ENCODE data around the gene MS4A18.

The MS4A18 gene

GRCh38 chr11:60766547-60766946, 42.0 kb downstream of the MS4A18 start:
- DNase-seq (ENCODE audit: low spot score) = no peak

DNA sequence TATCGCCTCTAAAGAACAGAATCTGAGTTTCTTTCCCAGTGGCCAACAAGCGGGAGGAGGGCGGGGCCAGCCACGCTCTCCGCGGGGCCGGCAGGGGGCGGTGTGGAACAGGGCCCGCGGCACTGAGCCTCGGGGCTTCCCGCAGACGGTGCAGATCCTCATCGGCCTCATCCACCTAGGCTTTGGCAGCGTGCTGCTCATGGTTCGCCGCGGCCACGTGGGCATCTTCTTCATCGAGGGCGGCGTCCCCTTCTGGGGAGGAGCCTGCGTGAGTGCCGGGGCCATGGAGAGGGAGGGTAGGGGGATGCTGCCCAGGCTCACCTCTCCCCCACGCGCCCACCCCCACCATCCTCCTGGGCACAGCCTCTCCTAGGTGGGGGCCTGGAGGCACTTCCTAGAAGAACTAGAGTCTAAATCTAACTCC, 42.9 kb downstream of the MS4A18 start:
- no peak for DNase-seq (ENCODE audit: low spot score)

GRCh38 chr11:60768202-60768601, 43.7 kb downstream of the MS4A18 start:
- no peak for DNase-seq (ENCODE audit: low spot score)

DNA sequence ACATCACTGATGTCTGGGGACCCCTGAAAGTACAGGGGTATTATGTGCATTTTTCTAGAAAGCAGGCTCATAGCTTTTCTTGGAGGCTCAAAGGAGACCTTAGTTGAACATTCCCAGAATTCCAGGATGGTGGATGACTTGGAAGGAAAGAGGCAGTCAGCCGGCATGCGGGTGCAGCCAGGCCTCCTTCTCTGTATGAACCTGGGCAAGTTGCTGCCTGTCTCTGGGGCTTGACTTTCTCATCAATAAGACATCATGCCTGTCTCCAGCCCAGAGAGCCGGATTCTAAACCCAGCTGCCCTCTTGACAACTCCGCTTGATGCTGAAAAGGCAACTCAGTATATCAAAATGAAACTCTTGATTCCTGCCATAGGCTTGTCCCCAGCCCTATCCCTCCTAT, 44.8 kb downstream of the MS4A18 start:
- no peak for DNase-seq (ENCODE audit: low spot score)

DNA sequence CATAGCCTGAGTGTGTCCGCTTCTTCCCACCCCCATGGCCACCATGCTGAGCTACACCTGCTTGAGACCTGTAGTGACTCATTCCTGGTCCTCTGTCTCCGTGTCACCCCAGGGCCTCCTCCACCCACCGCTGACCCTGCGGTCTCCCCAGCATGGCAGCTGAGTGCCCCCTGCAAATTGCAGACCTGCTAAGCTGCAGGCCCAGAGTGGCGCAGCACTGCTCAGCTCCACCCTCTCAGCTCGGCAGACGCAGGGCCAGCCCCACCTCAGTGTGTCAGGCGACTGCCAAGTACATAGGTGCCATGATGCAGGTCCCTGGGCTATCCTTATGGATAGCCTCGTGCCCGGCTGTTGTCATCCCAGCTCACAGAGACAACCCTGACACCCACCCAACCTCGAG, 45.3 kb downstream of the MS4A18 start:
- DNase-seq (ENCODE audit: low spot score) = no peak

- no peak for DNase-seq (ENCODE audit: low spot score)
Observed at GRCh38 chr11:60771146-60771545, 46.6 kb downstream of the MS4A18 start.

DNA sequence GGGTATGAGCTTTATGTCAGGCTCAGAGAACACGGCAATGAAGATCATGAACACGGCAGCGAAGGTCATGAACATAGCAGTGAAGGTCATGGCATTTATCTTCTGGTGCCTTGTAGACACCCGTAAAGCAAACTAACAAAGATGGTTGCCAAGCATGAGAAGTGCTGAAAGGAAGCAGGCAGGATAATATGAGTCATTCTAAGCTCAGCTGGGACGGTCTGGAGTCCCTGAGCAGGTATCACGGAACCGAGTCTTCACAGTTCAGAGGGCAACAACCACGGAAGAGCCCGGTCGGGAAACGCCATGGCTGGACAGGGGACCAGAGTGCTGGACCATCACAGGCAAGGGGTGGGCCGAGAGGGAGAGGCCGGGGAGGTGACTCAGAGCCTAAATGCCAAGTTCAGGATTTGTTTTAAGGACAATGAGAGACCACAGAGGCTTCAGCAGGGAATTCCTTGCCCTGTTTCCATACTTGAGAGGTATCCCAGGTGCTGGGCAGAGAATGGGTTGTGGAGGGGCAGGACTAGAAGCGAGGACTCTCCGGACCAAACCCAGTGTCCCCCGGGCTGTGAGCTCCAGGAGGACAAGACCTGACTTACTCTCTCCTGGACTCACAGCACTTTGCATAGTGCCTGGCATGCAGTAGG, 47.5 kb downstream of the MS4A18 start:
- no peak for DNase-seq (ENCODE audit: low spot score)

GRCh38 chr11:60772666-60773065, 48.1 kb downstream of the MS4A18 start:
- DNase-seq (ENCODE audit: low spot score) = no peak

GRCh38 chr11:60774726-60775125, 50.2 kb downstream of the MS4A18 start:
- DNase-seq (ENCODE audit: low spot score) = no peak

DNA sequence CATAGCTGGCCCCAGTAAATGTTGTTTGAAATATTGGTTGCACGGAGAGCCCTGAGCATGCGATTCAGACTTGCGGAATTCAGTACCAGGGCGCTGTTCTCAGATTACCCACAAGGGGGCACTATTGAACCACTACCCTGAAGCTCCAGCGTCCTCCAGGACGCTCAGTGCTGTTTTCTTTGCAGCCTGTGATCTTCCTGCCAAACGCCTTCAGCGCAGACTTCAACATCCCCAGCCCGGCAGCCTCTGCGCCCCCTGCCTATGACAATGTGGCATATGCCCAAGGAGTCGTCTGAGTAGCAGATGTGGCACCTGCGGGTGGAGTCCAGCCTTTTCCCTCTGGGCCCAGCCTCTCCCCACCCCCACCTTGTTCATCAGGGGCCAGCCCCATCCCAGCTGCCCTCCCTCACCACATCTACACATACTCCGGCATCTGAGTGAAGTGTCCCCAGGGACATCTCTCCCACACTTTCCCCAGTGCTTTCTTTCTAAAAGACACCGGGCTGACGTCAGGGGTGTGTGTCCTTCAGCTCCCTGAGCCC, 51.0 kb downstream of the MS4A18 start:
- DNase-seq (ENCODE audit: low spot score) = peak; percentile 72

- no peak for DNase-seq (ENCODE audit: low spot score)
Observed at GRCh38 chr11:60776167-60776566, 51.6 kb downstream of the MS4A18 start.

DNA sequence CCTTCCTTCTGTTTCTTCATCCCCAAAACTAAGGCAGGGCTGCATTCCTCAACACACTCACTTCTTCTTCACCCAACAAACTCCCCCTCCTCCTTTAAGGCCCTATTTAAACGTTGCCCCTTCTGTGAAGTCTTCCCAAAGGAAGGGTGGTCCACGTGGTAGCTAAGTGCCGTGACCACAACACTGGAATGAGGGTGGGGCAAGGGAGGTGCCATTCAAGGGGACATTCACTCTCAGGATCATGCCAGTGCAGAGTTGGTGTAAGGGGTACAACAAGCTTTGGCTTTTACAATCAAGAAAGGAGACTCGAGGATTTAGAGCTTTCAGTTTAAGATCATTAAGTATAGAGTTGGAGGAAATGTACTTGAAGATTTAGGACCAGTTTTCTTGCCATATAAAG, 52.6 kb downstream of the MS4A18 start:
- DNase-seq (ENCODE audit: low spot score) = no peak

DNA sequence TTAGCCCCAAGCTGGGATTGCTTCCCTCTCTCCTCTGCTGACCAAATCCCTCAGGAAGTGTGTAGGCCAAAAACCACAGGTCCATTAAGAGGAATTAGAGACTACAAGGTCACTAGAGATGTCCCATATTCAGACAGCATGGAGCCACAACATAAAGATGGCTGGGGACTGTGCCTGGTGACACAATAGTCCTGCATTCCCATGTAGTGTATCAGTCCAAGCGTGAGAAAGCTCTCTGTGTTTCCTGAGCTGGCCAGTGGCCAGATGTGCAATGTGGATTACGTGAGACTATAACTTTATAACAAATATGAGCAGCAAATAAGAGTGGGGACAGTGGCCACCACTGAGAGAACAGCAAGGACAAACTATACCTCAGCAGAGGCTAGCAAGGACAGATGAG, 53.1 kb downstream of the MS4A18 start:
- DNase-seq (ENCODE audit: low spot score) = no peak

- no peak for DNase-seq (ENCODE audit: low spot score)
Observed at GRCh38 chr11:60780065-60780464, 55.5 kb downstream of the MS4A18 start.

DNA sequence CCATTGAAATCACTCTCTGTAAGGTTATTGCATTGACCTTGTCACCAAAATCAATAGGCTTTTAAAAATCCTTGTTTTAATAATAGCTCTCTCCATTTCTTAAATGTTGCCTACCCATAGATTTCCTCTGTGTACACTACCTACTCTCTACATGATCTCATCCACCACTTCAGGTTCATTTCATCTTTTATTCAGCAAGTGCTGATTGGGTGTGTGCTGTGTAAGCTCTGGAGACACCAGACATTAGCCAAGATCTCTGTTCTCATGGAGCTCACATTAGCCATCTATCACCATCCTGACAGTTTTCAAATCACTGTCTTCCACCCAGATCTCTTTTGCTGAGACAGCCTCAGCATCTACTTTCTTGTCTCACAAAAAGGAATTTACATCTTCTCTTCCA, 56.3 kb downstream of the MS4A18 start:
- DNase-seq (ENCODE audit: low spot score) = no peak

DNA sequence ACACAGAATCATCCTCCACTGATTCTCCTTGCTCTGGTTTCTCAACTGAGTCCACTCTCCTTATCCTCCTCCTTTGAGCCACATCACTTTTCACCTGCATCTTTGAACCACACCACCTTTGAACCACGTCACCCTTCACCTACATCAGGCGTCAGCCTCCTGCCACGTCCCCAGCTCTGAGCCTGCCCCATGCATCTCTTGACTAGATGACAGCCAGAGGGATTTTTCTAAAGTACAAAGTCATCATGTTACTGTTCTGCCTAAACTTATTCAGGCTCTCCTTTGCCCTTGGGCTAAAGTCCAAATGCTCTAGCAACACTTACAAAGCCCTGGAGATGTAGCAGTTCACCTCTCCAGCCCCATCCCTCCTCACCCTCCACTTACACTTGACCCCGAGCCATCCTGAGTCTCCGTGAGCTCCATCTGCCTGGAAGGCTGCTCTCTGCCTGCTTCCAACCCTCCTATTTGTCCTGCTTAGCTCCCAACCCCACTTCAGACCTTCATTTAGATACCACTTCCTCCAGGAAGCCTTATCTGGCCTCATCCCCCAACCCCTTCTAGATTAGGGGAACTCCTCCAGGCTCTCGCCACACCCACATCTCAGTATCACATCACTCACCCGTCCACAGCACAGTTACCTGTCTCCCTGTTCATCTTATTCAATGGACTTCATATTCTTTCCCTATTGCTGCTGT, 56.9 kb downstream of the MS4A18 start:
- DNase-seq (ENCODE audit: low spot score) = no peak

DNA sequence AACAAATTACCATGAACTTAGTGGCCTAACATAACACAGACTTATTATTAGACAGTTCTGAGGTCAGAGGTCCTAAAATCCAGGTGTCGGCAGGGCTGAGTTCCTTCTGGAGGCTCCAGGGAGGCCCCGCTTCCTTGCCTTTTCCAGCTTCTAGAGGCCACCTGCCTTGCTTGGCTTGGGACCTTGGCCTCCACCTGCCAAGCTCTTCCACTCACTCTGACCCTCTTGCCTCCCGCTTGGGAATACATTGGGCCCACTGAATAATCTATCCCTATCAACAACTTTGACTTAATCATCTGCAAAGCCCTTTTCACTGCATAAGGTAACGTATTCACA, 57.4 kb downstream of the MS4A18 start:
- DNase-seq (ENCODE audit: low spot score) = no peak

- DNase-seq (ENCODE audit: low spot score) = no peak
Observed at GRCh38 chr11:60782393-60783140, 58.0 kb downstream of the MS4A18 start.

DNA sequence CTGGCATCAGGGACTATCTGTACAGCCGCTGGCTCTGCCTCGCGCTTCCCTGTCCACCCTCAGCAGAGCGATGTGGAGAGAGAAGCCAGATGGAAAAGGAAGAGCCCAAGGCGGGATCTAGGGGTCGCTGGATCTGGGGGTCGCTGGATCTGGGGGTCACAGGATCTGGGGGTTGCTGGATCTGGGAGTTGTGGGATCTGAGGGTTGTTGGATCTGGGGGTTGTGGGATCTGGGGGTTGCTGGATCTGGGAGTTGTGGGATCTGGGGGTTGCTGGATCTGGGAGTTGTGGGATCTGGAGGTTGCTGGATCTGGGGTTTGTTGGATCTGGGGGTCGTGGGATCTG, 58.6 kb downstream of the MS4A18 start:
- DNase-seq (ENCODE audit: low spot score) = no peak

DNA sequence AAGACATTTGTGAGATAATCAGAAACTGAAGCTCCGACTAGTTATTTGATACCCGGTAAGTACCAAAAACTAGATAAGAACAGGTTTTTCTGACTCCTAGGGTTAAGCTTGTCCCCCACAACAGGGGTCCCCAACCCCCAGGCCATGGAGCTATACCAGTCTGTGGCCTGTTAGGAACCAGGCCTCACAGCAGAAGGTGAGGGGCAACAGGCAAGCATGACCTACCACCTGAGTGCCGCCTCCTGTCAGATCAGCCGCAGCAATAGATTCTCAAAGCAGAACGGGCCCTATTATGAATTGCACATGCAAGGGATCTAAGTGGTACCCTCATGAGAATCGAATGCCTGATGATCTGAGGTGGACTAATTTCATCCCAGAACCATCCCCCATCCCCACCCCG, 59.4 kb downstream of the MS4A18 start:
- no peak for DNase-seq (ENCODE audit: low spot score)

GRCh38 chr11:60785136-60785535, 60.6 kb downstream of the MS4A18 start, which contains the start of gene MS4A10:
Gene MS4A10 (plus strand): TSS chr11:60785333. CDS start chr11:60790336, 5,003 bp downstream.
- DNase-seq (ENCODE audit: low spot score) = no peak

DNA sequence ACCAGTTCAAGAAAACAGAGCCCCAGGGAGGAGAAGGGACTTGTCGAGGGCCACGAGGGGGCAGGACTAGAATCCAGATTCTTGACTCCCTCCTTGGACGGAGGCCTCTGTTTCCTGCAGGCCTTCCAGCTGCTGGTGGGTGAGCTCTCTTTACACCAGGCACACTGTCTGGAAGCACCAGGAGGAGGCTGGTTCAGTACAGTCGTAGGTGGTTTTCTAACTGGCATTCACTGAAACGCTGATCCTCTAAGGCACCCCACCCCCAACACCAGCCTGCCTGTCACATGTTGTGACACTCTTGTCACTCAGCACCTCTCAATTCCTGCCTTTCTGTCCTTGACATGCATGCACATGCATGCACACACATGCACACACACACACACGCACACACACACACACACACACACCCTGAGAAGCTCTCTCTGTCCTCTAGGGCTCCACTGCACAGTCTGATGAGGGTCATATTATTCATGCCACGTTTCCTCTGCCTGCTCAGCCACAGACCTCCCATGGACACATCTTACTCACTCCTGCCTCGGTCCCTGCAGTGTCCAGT, 61.4 kb downstream of the MS4A18 start:
- no peak for DNase-seq (ENCODE audit: low spot score)
